ENCODE results near the gene RAB17. TPM values are rescaled to one million over a fixed set of nuclear protein-coding genes. Genes with fewer than 3 reads are reported as not detected.

RAB17 gene
- total RNA-seq, 1 experiment from 2014 or later = not detected

- H3K27me3 ChIP-seq = no peaks in the 10 kb centered on the region
- H3K36me3 ChIP-seq = peaks cover 7% of the 10 kb centered on the region; the same call in 1 of the 2 replicates
- H3K4me3 ChIP-seq = peak within 1 kb of the TSS; percentile 56
- peak; percentile 39 for DNase-seq
- no peaks in the 10 kb centered on the region for H3K9me3 ChIP-seq
These were observed 37.1 kb upstream of the RAB17 start, which contains the start of gene LRRFIP1 for GRCh38 chr2:237627441-237628246. TSS of gene LRRFIP1 (plus strand) at chr2:237627587. CDS start at chr2:237627645, 58 bp downstream.

- Histone ChIP-seq H3K27me3 (no peaks in the 10 kb centered on the region), H3K9me3 (no peaks in the 10 kb centered on the region), H3K36me3 (peaks cover 7% of the 10 kb centered on the region; the same call in 1 of the 2 replicates), H3K4me3 (no peak overlapping the region)
- no peak for DNase-seq
These were observed 36.4 kb upstream of the RAB17 start for GRCh38 chr2:237626813-237627440.

- no peak overlapping the region for H3K4me3 ChIP-seq
These were observed 35.2 kb upstream of the RAB17 start for GRCh38 chr2:237625777-237626176.

GRCh38 chr2:237625216-237625705 is 34.7 kb upstream of the RAB17 start:
- H3K27me3 ChIP-seq = no peaks in the 10 kb centered on the region
- no peak for DNase-seq
- H3K9me3 ChIP-seq = no peaks in the 10 kb centered on the region

More at GRCh38 chr2:237625777-237626176, 35.2 kb upstream of the RAB17 start:
- Histone ChIP-seq H3K36me3 (peaks cover 7% of the 10 kb centered on the region; the same call in 1 of the 2 replicates), H3K9me3 (no peaks in the 10 kb centered on the region), H3K27me3 (no peaks in the 10 kb centered on the region)
- DNase-seq = no peak

GRCh38 chr2:237624565-237624964 is 34.0 kb upstream of the RAB17 start:
- Histone ChIP-seq H3K27me3 (no peaks in the 10 kb centered on the region), H3K4me3 (no peak overlapping the region), H3K36me3 (no peaks in the 10 kb centered on the region; the same call in 1 of the 2 replicates), H3K9me3 (no peaks in the 10 kb centered on the region)
- no peak for DNase-seq

More at GRCh38 chr2:237625216-237625705, 34.7 kb upstream of the RAB17 start:
- H3K36me3 ChIP-seq = peaks cover 6% of the 10 kb centered on the region; the same call in 1 of the 2 replicates
- H3K4me3 ChIP-seq = no peak overlapping the region

- no peaks in the 10 kb centered on the region for H3K9me3 ChIP-seq
- no peak overlapping the region for H3K4me3 ChIP-seq
- H3K27me3 ChIP-seq = no peaks in the 10 kb centered on the region
- H3K36me3 ChIP-seq = no peaks in the 10 kb centered on the region; the same call in 1 of the 2 replicates
- DNase-seq = no peak
These were observed 33.2 kb upstream of the RAB17 start for GRCh38 chr2:237623428-237624403.

DNA sequence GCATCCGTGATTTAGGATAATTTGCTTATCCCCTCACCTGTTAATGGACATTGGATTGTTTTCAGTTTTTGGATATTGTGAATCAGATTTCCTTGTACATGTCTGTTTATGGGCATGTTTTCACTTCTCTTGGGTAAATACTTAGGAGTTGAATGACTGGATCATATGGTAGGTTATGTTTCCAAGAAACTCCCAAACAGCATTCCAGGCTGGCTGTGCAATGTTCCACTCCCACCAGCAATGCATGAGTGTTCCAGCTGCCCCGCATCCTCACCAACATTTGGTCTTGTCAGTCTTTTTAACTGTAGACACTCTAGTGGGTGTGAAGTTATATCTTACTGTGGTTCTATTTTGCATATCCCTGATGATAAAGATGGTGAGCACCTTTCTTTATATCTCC is 27.9 kb upstream of the RAB17 start:
- DNase-seq = peak; percentile 43
- H3K9me3 ChIP-seq = no peaks in the 10 kb centered on the region
- H3K27me3 ChIP-seq = no peaks in the 10 kb centered on the region
- no peak overlapping the region for H3K4me3 ChIP-seq
- no peaks in the 10 kb centered on the region for H3K36me3 ChIP-seq

DNA sequence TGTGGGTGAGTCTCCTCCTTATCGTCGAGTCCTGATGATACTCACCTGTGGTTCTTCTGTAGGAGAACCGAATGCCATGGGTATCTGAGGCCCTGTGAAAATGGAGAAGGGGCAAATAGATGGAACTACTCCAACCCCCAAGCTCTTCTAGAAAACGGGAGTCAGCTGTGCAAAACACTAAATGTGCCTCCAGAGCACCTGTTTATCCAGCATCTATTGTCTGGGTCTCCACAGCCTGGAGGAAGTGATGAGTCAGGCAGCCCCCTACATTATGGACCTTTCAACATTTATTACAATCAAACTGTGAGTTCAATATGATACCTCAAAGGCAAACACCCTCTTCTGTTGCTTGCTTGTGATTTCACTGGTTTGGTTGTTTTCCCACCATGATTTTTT is 27.1 kb upstream of the RAB17 start:
- H3K4me3 ChIP-seq = no peak overlapping the region
- H3K27me3 ChIP-seq = no peaks in the 10 kb centered on the region
- no peak for DNase-seq
- H3K9me3 ChIP-seq = no peaks in the 10 kb centered on the region
- H3K36me3 ChIP-seq = no peaks in the 10 kb centered on the region

DNA sequence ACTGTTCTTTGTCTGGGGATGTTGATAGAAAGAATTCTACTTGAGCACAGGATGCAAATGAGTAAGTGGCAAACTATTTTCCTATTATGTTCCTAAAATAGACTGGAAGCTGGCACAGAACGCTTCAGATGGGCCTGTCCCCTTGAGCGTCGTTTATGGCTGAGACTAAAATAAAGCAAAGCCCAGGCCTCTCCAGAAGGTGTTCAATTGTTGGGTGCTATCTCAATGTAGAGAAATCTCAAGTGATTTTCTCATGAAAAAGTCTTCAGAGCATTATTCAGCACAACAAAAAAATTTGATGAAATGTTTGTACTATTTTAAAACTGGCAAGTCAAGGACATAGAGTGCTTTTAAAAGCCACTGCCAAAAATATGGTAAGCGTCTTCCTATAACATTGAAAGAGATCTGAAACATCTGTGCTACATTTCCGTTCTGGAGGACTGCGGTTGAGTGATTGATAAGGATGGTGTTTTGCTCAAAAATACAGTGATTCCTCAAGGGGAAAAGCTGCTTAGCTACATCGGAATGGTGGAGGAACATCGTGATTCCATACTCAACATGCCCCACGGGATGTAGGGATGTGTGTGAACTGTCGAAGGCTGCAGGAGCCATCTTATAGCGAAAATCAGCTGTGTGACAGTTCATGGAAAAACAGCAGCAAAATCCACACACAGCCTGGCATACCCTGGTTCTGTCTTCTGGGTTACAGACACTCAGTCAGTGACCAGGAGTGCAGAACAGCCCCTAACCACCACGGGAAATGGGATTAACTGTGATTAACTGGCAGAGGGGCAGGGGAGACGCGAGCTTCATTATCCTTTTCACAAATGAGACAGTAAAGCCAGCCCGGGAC is 26.4 kb upstream of the RAB17 start:
- Histone ChIP-seq H3K4me3 (no peak overlapping the region), H3K36me3 (no peaks in the 10 kb centered on the region), H3K9me3 (no peaks in the 10 kb centered on the region), H3K27me3 (no peaks in the 10 kb centered on the region)
- no peak for DNase-seq

GRCh38 chr2:237616373-237616733 is 25.8 kb upstream of the RAB17 start:
- Histone ChIP-seq H3K4me3 (no peak overlapping the region), H3K27me3 (no peaks in the 10 kb centered on the region)
- no peak for DNase-seq

GRCh38 chr2:237615631-237616249 is 25.2 kb upstream of the RAB17 start:
- no peaks in the 10 kb centered on the region for H3K27me3 ChIP-seq
- H3K9me3 ChIP-seq = no peaks in the 10 kb centered on the region
- no peaks in the 10 kb centered on the region for H3K36me3 ChIP-seq
- no peak for DNase-seq
- H3K4me3 ChIP-seq = no peak overlapping the region

More at GRCh38 chr2:237616373-237616733, 25.8 kb upstream of the RAB17 start:
- H3K9me3 ChIP-seq = no peaks in the 10 kb centered on the region
- no peaks in the 10 kb centered on the region for H3K36me3 ChIP-seq

- no peak for DNase-seq
- Histone ChIP-seq H3K27me3 (no peaks in the 10 kb centered on the region), H3K4me3 (no peak overlapping the region), H3K9me3 (no peaks in the 10 kb centered on the region), H3K36me3 (no peaks in the 10 kb centered on the region)
These were observed 23.7 kb upstream of the RAB17 start for GRCh38 chr2:237614151-237614720.

DNA sequence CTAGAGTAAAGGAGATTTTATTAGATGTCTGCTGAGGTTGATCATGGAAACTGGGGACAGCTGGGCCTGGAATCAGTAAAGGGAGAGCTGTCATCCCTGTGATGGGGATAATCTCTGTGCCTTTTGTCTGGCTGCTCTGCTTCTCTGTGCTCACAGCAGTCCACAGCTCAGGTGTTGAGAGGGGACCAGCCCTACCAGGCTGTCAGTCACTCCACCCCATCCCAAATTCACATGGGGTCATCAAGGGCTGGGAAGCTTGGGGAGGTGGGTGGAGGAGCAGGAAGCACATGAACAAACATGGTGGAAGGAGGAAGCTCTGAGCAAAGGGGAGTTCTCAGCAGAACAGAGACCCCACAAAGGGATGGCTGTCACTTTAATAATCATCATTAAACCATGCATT is 23.1 kb upstream of the RAB17 start:
- H3K4me3 ChIP-seq = no peak overlapping the region
- H3K27me3 ChIP-seq = no peaks in the 10 kb centered on the region
- no peaks in the 10 kb centered on the region for H3K36me3 ChIP-seq
- DNase-seq = no peak
- no peaks in the 10 kb centered on the region for H3K9me3 ChIP-seq

GRCh38 chr2:237612527-237613357 is 22.2 kb upstream of the RAB17 start:
- DNase-seq = no peak
- Histone ChIP-seq H3K4me3 (no peak overlapping the region), H3K36me3 (no peaks in the 10 kb centered on the region), H3K9me3 (no peaks in the 10 kb centered on the region), H3K27me3 (no peaks in the 10 kb centered on the region)

All from MG63 (cell line).